ENCODE results near the gene GAS1. TPM values are rescaled to one million over a fixed set of nuclear protein-coding genes. Genes with fewer than 3 reads are reported as not detected.

The GAS1 gene
- total RNA-seq, 2 experiments from 2014 or later = 0.59 to 0.69 TPM

DNA sequence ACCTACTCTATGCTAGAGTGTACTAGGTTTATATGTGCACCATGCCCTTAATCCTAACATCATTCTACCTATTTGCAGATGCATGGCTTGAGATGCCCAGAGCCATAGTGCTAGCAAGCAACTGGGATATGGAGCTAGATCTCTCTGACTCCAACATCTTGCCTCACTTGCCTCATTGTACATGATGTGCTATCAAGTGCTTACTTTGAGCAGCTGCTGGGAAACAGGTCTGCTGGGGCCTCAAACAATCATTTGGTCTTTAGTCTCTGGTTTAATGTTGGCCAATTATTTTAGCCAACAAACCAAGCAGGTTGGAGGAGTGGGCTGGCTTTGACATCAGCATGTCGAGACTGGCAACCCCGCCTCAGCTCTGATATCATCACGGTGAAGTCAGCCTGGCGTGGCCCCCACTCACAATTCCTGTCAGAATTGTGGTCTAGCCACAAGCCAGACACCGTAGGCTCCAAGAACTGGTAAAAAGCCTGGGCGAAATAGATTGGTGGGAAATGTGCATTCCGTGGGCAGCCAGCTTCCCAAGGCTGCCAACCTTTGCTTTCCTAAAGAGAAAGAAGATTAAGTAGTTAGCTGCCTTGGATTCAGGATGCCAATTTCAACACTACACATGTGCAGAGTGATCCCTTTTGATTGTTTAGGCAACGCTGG, 21.1 kb upstream of the GAS1 start:
- Mint-ChIP-seq H3K9me3 (no peaks in the 10 kb centered on the region), H3K27me3 (peaks cover 44% of the 10 kb centered on the region), H3K4me3 (no peak overlapping the region), H3K27ac (no peak overlapping the region), H3K36me3 (ENCODE audit: low read depth) (no peaks in the 10 kb centered on the region), H3K4me1 (ENCODE audit: low read depth) (no peaks in the 10 kb centered on the region)
- Histone ChIP-seq H3K27ac (ENCODE audit: low read depth in 1 of 2, low read length in 2 of 2) (no peak overlapping the region), H3K4me1 (ENCODE audit: insufficient read depth, low read length) (no peaks in the 10 kb centered on the region), H3K9me3 (ENCODE audit: control insufficient read depth in 1 of 2, insufficient read depth in 1 of 2, low read length in 2 of 2) (no peaks in the 10 kb centered on the region), H3K36me3 (ENCODE audit: insufficient read depth, low read length) (no peaks in the 10 kb centered on the region), H3K4me3 (ENCODE audit: low read length) (no peak overlapping the region), H3K27me3 (ENCODE audit: control insufficient read depth in 1 of 2, insufficient read depth in 2 of 2, low read length in 2 of 2) (peaks cover 4 to 12% of the 10 kb centered on the region in 2 experiments)
- ATAC-seq (ENCODE audit: poor library complexity) (no peak), DNase-seq (no peak)
- TF ChIP-seq, protein P1, sequence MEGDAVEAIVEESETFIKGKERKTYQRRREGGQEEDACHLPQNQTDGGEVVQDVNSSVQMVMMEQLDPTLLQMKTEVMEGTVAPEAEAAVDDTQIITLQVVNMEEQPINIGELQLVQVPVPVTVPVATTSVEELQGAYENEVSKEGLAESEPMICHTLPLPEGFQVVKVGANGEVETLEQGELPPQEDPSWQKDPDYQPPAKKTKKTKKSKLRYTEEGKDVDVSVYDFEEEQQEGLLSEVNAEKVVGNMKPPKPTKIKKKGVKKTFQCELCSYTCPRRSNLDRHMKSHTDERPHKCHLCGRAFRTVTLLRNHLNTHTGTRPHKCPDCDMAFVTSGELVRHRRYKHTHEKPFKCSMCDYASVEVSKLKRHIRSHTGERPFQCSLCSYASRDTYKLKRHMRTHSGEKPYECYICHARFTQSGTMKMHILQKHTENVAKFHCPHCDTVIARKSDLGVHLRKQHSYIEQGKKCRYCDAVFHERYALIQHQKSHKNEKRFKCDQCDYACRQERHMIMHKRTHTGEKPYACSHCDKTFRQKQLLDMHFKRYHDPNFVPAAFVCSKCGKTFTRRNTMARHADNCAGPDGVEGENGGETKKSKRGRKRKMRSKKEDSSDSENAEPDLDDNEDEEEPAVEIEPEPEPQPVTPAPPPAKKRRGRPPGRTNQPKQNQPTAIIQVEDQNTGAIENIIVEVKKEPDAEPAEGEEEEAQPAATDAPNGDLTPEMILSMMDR (IDR thresholded peaks at IDR 0.05) = no peak
- intact Hi-C loops (cut with DNase I, micrococcal nuclease) = loop anchor here in 1 of 2 experiments (5.0 kb wide), 1 partner anchor 41 kb away; no protein-coding TSS in a partner anchor
- ChIA-PET CTCF (no interaction called here), POLR2A (no interaction called here)

DNA sequence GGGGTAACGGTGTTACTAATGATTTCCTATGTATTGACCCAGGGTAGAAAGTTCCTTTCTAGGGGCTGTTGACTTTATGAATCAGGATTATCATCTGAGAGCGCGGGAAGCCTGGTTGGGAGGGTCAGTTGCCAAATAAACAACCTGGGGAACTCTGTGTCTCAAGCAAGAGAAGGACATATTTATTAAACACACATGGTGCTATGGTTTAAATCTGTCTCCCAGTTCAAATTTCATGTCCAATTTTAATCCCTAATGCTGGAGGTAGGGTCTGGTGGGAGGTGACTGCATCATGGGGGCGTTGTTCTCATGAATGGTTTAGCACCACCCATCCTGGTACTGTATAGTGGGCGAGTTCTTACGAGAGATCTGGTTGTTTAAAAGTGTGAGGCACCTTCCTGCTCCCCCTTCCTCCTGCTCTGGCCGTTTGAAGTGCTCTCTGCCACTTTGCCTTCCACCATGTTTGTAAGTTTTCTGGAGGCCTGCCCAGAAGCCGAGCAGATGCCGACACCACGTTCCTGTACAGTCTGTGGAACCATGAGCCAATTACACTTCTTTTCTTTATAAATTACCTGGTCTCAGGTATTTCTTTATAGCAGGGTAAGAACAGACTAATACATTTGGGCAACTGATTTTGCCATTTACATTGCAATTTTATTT, 19.7 kb upstream of the GAS1 start:
- Mint-ChIP-seq H3K4me3 (no peak overlapping the region), H3K36me3 (ENCODE audit: low read depth) (no peaks in the 10 kb centered on the region), H3K4me1 (ENCODE audit: low read depth) (no peaks in the 10 kb centered on the region), H3K9me3 (no peaks in the 10 kb centered on the region), H3K27ac (no peak overlapping the region), H3K27me3 (peaks cover 33% of the 10 kb centered on the region)
- no peak for ATAC-seq (ENCODE audit: poor library complexity)
- Histone ChIP-seq H3K4me3 (ENCODE audit: low read length) (no peak overlapping the region), H3K9me3 (ENCODE audit: control insufficient read depth in 1 of 2, insufficient read depth in 1 of 2, low read length in 2 of 2) (no peaks in the 10 kb centered on the region), H3K36me3 (ENCODE audit: insufficient read depth, low read length) (no peaks in the 10 kb centered on the region), H3K27ac (ENCODE audit: low read depth in 1 of 2, low read length in 2 of 2) (no peak overlapping the region), H3K4me1 (ENCODE audit: insufficient read depth, low read length) (no peaks in the 10 kb centered on the region), H3K27me3 (ENCODE audit: control insufficient read depth in 1 of 2, insufficient read depth in 2 of 2, low read length in 2 of 2) (peaks cover 4 to 7% of the 10 kb centered on the region in 2 experiments)
- ChIA-PET POLR2A (no interaction called here), CTCF (no interaction called here)
- intact Hi-C loops (cut with DNase I, micrococcal nuclease) = loop anchor here in 1 of 2 experiments (5.0 kb wide), 1 partner anchor 40 kb away; no protein-coding TSS in a partner anchor
- DNase-seq = no peak
- TF ChIP-seq, protein P1 (IDR thresholded peaks at IDR 0.05) = no peak

DNA sequence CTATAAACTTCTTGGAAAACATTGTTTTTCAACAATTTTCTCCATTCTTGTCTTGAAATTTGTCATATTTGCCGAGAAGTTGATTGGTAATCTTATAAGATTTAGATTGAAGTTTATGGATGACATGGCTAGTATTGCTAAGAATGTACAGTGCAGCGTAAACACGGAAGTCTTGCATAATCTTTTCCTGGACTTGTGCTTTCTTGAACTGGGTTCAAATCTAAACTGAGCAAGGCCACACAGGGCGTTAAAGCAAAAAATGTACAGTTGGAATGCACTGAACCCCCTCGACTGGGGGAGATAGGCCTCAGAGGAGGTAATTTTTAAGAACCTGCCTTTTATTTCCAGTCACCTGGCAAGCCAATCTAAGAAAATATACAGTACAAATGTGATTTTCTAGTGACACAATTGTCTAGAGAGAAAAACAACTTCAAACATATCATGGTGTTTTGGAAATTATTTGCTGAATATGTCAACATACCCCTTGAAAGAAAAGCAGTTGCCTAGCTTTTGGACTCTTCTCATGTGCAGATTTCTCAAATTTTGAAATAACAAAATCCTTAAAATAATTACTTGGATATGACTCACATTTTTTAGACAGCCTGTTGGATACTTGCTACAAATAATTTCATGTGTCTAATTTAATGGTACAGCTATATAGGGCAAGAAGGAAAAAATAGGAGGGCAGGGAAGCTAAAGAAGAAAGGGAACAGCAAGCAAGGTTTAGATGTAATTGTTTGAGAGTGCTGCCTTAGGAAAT, 18.5 kb upstream of the GAS1 start:
- no peak for ATAC-seq (ENCODE audit: poor library complexity)
- CTCF ChIA-PET = no interaction called here

More for the DNA sequence above, 18.5 kb upstream of the GAS1 start:
- Histone ChIP-seq H3K27me3 (ENCODE audit: control insufficient read depth in 1 of 2, insufficient read depth in 2 of 2, low read length in 2 of 2) (peaks cover 7 to 13% of the 10 kb centered on the region in 2 experiments), H3K9me3 (ENCODE audit: control insufficient read depth in 1 of 2, insufficient read depth in 1 of 2, low read length in 2 of 2) (no peaks in the 10 kb centered on the region), H3K36me3 (ENCODE audit: insufficient read depth, low read length) (no peaks in the 10 kb centered on the region), H3K27ac (ENCODE audit: low read depth in 1 of 2, low read length in 2 of 2) (no peak overlapping the region), H3K4me3 (ENCODE audit: low read length) (no peak overlapping the region), H3K4me1 (ENCODE audit: insufficient read depth, low read length) (no peaks in the 10 kb centered on the region)
- POLR2A ChIA-PET = no interaction called here
- H3K36me3 Mint-ChIP-seq (ENCODE audit: low read depth) = no peaks in the 10 kb centered on the region
- TF ChIP-seq, protein P1 (IDR thresholded peaks at IDR 0.05) = no peak
- no peak overlapping the region for H3K4me3 Mint-ChIP-seq
- no peak for DNase-seq
- peaks cover 30% of the 10 kb centered on the region for H3K27me3 Mint-ChIP-seq
- H3K9me3 Mint-ChIP-seq = no peaks in the 10 kb centered on the region
- H3K27ac Mint-ChIP-seq = no peak overlapping the region
- intact Hi-C loops (cut with DNase I, micrococcal nuclease) = loop anchor here in 1 of 2 experiments (5.0 kb wide), 1 partner anchor 39 kb away; no protein-coding TSS in a partner anchor
- H3K4me1 Mint-ChIP-seq (ENCODE audit: low read depth) = no peaks in the 10 kb centered on the region
